NT2/D1 (cell line): Measurements from ENCODE around the gene MIXL1.

Experiments used
- SUZ12 ChIP-seq: IDR thresholded peaks from 2 replicates; pipeline ENCODE4 v1.6.1; 2011; ENCODE audit not compliant: insufficient read length, insufficient read depth; ENCODE audit errors: extremely low read depth
- YY1 ChIP-seq: IDR thresholded peaks from 2 replicates; pipeline ENCODE4 v1.6.1; 2011; ENCODE audit not compliant: insufficient read length, insufficient read depth
- ZNF274 ChIP-seq: IDR thresholded peaks from 2 replicates; pipeline ENCODE4 v1.6.1; 2011; ENCODE audit warnings: mild to moderate bottlenecking, low read depth, low read length

DNA sequence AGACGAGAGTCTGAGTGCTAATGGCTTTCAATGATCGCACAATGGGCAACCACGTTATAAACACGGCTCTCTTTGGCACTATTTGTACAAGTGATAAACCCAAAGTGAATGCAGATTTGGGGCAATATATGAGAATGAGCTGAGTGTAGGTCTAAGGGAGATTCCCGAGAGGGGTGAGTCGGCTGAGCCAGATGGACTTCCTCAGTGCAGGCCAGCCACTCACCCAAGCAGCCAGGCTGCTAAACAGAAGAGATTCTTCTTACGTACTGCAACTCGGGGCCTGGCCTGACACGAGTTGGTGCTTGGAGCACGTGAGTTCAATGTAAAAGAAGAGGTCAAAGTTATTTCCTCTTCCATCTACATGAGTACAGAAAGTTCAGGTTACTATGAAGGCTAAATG, 6.2 kb upstream of the MIXL1 start:
- no peak for TF ChIP-seq ZNF274
- no peak for TF ChIP-seq SUZ12
- no peak for TF ChIP-seq YY1
